ENCODE measurements around the gene PLD1.

DNA sequence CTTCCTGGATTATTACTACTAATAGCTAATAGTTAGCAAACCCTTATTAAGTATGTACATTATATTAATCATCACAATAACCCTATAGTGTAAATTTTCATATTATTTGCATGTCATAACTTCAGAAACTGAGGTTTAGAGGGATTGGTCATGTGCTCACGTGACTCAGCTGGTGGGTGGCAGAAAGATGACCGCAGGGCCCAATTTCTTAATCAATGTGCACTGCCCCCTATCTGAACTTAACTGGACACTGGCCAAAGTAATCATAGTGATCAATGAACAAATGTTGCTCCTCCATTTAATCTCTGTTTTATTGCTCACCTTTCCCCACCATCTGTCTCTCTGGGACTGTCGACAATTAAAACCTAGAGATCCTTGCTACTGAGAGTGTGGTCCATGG lies 52.2 kb downstream of the PLD1 start:
- no peak for TF ChIP-seq GATA3 (IDR thresholded peaks at IDR 0.05; ENCODE audit: low read depth, low read length)
- no peak for TF ChIP-seq GATA2 (IDR thresholded peaks at IDR 0.05; ENCODE audit: low read depth, low read length)
